ENCODE results near the gene HOXD9. TPM values are rescaled to one million over a fixed set of nuclear protein-coding genes. Genes with fewer than 3 reads are reported as not detected.

The HOXD9 gene
- polyA plus RNA-seq, 1 experiment = not detected

GRCh38 chr2:176145085-176145969 lies 22.8 kb downstream of the HOXD9 start:
- ChIA-PET POLR2A (no interaction called here), CTCF (interaction anchor here (1.0 to 3.1 kb wide), 6 partner anchors 19 to 509 kb away, joined by 3 to 21 read pairs (median 8); no protein-coding TSS in a partner anchor)
- TF ChIP-seq, protein P1, sequence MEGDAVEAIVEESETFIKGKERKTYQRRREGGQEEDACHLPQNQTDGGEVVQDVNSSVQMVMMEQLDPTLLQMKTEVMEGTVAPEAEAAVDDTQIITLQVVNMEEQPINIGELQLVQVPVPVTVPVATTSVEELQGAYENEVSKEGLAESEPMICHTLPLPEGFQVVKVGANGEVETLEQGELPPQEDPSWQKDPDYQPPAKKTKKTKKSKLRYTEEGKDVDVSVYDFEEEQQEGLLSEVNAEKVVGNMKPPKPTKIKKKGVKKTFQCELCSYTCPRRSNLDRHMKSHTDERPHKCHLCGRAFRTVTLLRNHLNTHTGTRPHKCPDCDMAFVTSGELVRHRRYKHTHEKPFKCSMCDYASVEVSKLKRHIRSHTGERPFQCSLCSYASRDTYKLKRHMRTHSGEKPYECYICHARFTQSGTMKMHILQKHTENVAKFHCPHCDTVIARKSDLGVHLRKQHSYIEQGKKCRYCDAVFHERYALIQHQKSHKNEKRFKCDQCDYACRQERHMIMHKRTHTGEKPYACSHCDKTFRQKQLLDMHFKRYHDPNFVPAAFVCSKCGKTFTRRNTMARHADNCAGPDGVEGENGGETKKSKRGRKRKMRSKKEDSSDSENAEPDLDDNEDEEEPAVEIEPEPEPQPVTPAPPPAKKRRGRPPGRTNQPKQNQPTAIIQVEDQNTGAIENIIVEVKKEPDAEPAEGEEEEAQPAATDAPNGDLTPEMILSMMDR (IDR thresholded peaks at IDR 0.05; ENCODE audit: low read depth, low read length) = no peak
- no peak overlapping the region for H3K27ac ChIP-seq (ENCODE audit: low read depth, low read length)
- H3K4me3 ChIP-seq (ENCODE audit: low read depth, low read length) = no peak overlapping the region
- H3K9me3 ChIP-seq (ENCODE audit: control insufficient read depth, insufficient read depth, low read length) = peaks cover 5% of the 10 kb centered on the region; the same call in 1 of the 2 replicates
- H3K27me3 ChIP-seq (ENCODE audit: control insufficient read depth, insufficient read depth, low read length) = peaks cover 80% of the 10 kb centered on the region
- no peak for DNase-seq (ENCODE audit: low read depth, low spot score)

DNA sequence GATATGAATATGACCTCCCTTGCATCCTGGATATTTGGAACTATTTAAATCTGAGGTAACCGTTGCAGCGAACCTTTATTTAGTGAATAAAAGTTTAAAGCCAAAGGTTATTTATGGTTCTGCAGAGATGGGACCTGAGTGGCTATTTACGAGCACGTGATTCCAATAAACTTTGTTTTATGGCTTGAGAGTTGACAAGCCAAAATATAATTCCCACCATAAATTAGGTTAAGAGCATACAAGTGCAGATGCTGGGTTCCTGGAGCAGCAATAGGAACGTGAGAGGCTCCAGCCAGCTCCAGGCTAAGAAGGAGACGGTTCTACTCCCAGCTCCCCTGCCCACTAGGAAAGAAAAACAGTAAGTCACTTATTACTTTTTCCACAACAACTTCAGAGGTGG lies 23.6 kb downstream of the HOXD9 start:
- POLR2A ChIA-PET = no interaction called here
- Histone ChIP-seq H3K27ac (ENCODE audit: low read depth, low read length) (no peak overlapping the region), H3K27me3 (ENCODE audit: control insufficient read depth, insufficient read depth, low read length) (peaks cover 81% of the 10 kb centered on the region), H3K9me3 (ENCODE audit: control insufficient read depth, insufficient read depth, low read length) (peaks cover 4% of the 10 kb centered on the region; the same call in 1 of the 2 replicates), H3K4me3 (ENCODE audit: low read depth, low read length) (no peak overlapping the region)
- CTCF ChIA-PET = interaction anchor here (1.0 kb wide), 1 partner anchor 309 kb away, joined by 10 read pairs; no protein-coding TSS in a partner anchor
- no peak for DNase-seq (ENCODE audit: low read depth, low spot score)
- TF ChIP-seq, protein P1 (IDR thresholded peaks at IDR 0.05; ENCODE audit: low read depth, low read length) = no peak

DNA sequence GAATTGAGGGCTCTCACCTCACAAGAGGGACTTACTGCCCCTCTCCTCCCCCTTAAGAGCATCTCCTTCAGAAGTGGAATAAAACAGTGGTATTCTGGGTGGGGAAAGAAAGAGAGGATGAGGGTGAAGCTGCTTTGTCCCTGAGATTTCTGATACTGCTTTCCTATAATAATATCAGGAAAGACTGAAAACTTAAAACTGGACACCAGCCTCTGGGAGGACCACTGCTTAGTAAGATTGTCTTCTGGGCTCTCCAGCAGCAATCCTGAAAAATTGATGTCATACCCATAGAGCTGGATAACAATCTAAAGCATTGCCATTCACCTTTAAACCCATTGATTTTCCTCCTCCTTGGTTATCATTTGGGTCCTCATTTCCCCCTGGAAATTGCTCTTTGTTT lies 24.1 kb downstream of the HOXD9 start:
- ChIA-PET POLR2A (no interaction called here), CTCF (no interaction called here)
- no peak overlapping the region for H3K27ac ChIP-seq (ENCODE audit: low read depth, low read length)
- H3K9me3 ChIP-seq (ENCODE audit: control insufficient read depth, insufficient read depth, low read length) = peaks cover 4% of the 10 kb centered on the region; the same call in 1 of the 2 replicates
- TF ChIP-seq, protein P1 (IDR thresholded peaks at IDR 0.05; ENCODE audit: low read depth, low read length) = no peak
- H3K27me3 ChIP-seq (ENCODE audit: control insufficient read depth, insufficient read depth, low read length) = peaks cover 82% of the 10 kb centered on the region
- DNase-seq (ENCODE audit: low read depth, low spot score) = no peak
- H3K4me3 ChIP-seq (ENCODE audit: low read depth, low read length) = no peak overlapping the region

- Histone ChIP-seq H3K27ac (ENCODE audit: low read depth, low read length) (no peak overlapping the region), H3K27me3 (ENCODE audit: control insufficient read depth, insufficient read depth, low read length) (peaks cover 84% of the 10 kb centered on the region), H3K9me3 (ENCODE audit: control insufficient read depth, insufficient read depth, low read length) (peaks cover 4% of the 10 kb centered on the region; the same call in 1 of the 2 replicates), H3K4me3 (ENCODE audit: low read depth, low read length) (no peak overlapping the region)
- TF ChIP-seq, protein P1 (IDR thresholded peaks at IDR 0.05; ENCODE audit: low read depth, low read length) = no peak
- DNase-seq (ENCODE audit: low read depth, low spot score) = no peak
- POLR2A ChIA-PET = no interaction called here
- CTCF ChIA-PET = no interaction called here
These were observed 24.8 kb downstream of the HOXD9 start for GRCh38 chr2:176147210-176147799.

All from AG04450 (cell line).